WERI-Rb-1 (cell line): ENCODE data around the gene ELANE.
"Not testable (repeated sequence)": the region's sequence is repeated elsewhere in the genome, so short reads cannot be mapped to it uniquely, and the experiment has no call there.

Experiments
- DNase-seq: peaks from one replicate; pipeline ENCODE4 v3.0.0-alpha.2; 2020
- H3K27ac ChIP-seq: fragments of 250-450 bp; sonication (Bioruptor Pico); 2 replicates; pipeline ENCODE4 v1.5.1; 2020; ENCODE audit warnings: mild to moderate bottlenecking, moderate library complexity
- H3K27me3 ChIP-seq: fragments of 250-450 bp; sonication (Bioruptor Pico); 2 replicates; pipeline ENCODE4 v1.5.1; 2021; ENCODE audit warnings: mild to moderate bottlenecking, low read depth, moderate library complexity; ENCODE audit not compliant: insufficient read depth, severe bottlenecking
- H3K36me3 ChIP-seq: fragments of 250-450 bp; sonication (Bioruptor Pico); 2 replicates; pipeline ENCODE4 v1.5.1; 2020; ENCODE audit warnings: mild to moderate bottlenecking, moderate library complexity
- H3K4me3 ChIP-seq: 2 replicates; pipeline ENCODE4 v1.5.1; 2011; ENCODE audit warnings: low read depth, mild to moderate bottlenecking, control low read depth, low read length
- H3K9me3 ChIP-seq: fragments of 250-450 bp; sonication (Bioruptor Pico); 2 replicates; pipeline ENCODE4 v1.5.1; 2021; ENCODE audit warnings: mild to moderate bottlenecking, moderate library complexity; ENCODE audit not compliant: severe bottlenecking
- CTCF ChIP-seq: IDR thresholded peaks from 2 replicates; pipeline ENCODE4 v1.5.1; 2011; ENCODE audit warnings: low read depth, mild to moderate bottlenecking, control low read depth, inconsistent platforms, low read length

Gene ELANE

GRCh38 chr19:875265-875879 lies 23.3 kb downstream of the ELANE start:
- H3K27me3 ChIP-seq = no peaks in the 10 kb centered on the region
- no peak overlapping the region for H3K4me3 ChIP-seq
- no peak overlapping the region for H3K27ac ChIP-seq
- no peak for DNase-seq
- H3K36me3 ChIP-seq = peaks cover 50% of the 10 kb centered on the region
- peak; percentile 7; the same call in 1 of the 2 replicates for TF ChIP-seq CTCF
- no peaks in the 10 kb centered on the region for H3K9me3 ChIP-seq

GRCh38 chr19:876089-876488 lies 24.0 kb downstream of the ELANE start:
- no peaks in the 10 kb centered on the region for H3K9me3 ChIP-seq
- TF ChIP-seq CTCF = no peak
- no peaks in the 10 kb centered on the region for H3K27me3 ChIP-seq
- H3K27ac ChIP-seq = no peak overlapping the region
- H3K36me3 ChIP-seq = peaks cover 50% of the 10 kb centered on the region
- DNase-seq = no peak
- H3K4me3 ChIP-seq = no peak overlapping the region

- TF ChIP-seq CTCF = no peak
- no peak overlapping the region for H3K4me3 ChIP-seq
- DNase-seq = no peak
- H3K27me3 ChIP-seq = no peaks in the 10 kb centered on the region
- H3K36me3 ChIP-seq = peaks cover 54% of the 10 kb centered on the region
- no peaks in the 10 kb centered on the region for H3K9me3 ChIP-seq
- H3K27ac ChIP-seq = no peak overlapping the region
Observed at GRCh38 chr19:876780-877314, 24.7 kb downstream of the ELANE start.

GRCh38 chr19:877992-878660 lies 26.0 kb downstream of the ELANE start:
- not testable (repeated sequence) for DNase-seq, H3K27ac ChIP-seq, H3K9me3 ChIP-seq, H3K4me3 ChIP-seq, H3K27me3 ChIP-seq
- H3K36me3 ChIP-seq = peaks cover 60% of the 10 kb centered on the region

- not testable (repeated sequence) for H3K4me3 ChIP-seq, H3K27me3 ChIP-seq, DNase-seq, H3K9me3 ChIP-seq, H3K27ac ChIP-seq
- peaks cover 58% of the 10 kb centered on the region for H3K36me3 ChIP-seq
Observed at GRCh38 chr19:878751-879561, 26.9 kb downstream of the ELANE start.

GRCh38 chr19:879711-880438 lies 27.8 kb downstream of the ELANE start:
- Histone ChIP-seq H3K27ac (no peak overlapping the region), H3K36me3 (peaks cover 57% of the 10 kb centered on the region), H3K9me3 (no peaks in the 10 kb centered on the region), H3K27me3 (no peaks in the 10 kb centered on the region), H3K4me3 (no peak overlapping the region)
- no peak for DNase-seq
- no peak for TF ChIP-seq CTCF
